Stimulated activated CD4-positive, alpha-beta T cell treated with anti-CD3 and anti-CD28 coated beads, Interleukin-4, amount 100 ng/mL, for 24 hours (primary cell): Measurements from ENCODE around the gene C9orf152.
"Not testable (repeated sequence)": the region's sequence is repeated elsewhere in the genome, so short reads cannot be mapped to it uniquely, and the experiment has no call there.

ENCODE experiments used
- DNase-seq: peaks from one replicate; pipeline ENCODE4 v3.0.0-alpha.2; 2020

Gene C9orf152

GRCh38 chr9:110214090-110214489, 6.1 kb upstream of the C9orf152 start:
- no peak for DNase-seq

DNA sequence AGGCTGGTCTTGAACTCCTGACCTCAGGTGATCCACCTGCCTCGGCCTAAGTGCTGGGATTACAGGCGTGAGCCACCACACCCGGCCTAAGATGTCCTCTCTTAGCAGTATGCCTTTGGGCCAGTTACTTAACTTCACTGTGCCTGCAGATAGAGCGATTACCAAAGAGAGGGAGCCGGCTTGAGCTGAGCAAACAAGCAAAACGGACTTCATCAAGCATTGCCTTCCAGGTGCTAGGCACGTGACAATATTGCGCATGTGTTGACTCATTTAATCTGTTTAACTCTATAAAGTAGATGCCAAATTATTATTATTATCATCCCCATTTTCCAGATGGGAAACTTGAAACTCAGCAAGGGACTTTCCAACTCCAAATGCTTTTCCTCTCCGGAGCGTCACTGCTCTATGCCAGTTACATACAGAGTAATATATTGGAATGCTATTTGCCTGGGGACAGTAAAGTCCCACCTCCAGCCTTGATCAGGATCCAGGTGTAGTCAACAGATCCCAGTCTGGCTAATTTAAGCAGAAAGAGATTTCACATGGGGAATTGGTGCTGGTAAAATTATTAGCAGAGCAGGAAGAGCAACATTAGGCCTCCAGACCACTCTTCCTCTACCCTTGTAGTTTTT, 5.6 kb upstream of the C9orf152 start:
- no peak for DNase-seq

DNA sequence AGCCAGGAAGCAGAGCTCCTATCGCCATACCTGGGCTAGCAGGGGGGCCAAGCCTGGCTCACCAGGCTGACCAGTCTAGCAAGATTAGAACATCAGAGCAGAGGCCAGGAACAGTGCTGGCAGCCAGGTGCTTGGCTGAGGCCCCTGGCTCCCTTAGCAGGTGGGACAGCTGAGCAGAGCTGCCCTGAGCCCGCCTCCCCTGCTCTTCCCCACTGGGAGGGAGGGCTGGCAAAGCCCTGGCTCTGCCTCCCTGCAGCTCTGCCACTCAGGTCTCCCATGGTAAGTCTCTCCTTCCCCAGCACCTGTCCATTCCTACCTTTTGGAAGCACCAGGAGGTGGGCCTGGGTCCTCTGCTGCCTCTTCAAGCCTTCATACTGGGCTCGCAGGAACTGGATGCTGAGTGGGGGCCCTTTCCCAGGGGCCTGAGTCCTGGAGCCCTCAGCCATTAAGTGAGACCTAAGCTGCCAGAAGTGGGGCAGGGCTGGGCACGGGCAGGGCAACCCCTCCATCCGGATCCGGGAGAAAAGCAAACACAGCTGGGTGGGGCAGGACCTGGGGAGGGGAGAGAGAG, 803 bp downstream of the C9orf152 start:
- no peak for DNase-seq

GRCh38 chr9:110206389-110206788, 1.6 kb downstream of the C9orf152 start:
- no peak for DNase-seq

DNA sequence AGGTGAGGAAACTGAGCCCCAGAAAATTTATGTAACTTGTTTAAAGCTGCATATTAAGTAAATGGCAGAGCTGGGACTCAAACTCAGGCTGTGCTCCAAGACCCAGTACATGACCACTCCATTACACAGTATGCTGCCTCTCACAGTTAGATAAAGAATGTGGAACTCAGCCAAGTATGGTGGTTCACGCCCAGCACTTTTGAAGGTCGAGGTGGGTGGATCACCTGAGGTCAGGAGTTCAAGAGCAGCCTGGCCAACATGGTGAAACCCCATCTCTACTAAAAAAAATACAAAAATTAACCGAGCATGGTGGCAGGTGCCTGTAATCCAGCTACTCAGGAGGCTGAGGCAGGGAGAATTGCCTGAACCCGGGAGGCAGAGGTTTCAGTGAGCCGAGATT, 2.3 kb downstream of the C9orf152 start:
- DNase-seq: not testable (repeated sequence)

DNA sequence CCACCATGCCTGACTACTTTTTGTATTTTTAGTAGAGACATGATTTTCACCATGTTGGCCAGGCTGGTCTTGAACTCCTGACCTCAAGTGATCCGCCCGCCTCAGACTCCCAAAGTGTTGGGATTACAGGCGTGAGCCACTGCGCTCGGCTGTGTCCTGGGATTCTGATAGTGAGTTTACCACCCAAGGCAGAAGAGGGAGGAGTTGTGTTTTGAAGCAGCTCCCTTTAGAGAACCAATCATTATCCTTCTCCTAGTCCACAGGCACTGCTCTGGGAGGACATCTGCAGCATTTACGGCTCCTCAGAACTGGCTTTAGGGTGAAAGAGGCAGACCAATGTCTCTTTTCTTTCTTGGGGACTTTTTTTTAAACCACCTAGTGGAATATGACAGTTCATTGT, 5.7 kb downstream of the C9orf152 start:
- DNase-seq: no peak

GRCh38 chr9:110199643-110200042, 8.3 kb downstream of the C9orf152 start:
- no peak for DNase-seq

DNA sequence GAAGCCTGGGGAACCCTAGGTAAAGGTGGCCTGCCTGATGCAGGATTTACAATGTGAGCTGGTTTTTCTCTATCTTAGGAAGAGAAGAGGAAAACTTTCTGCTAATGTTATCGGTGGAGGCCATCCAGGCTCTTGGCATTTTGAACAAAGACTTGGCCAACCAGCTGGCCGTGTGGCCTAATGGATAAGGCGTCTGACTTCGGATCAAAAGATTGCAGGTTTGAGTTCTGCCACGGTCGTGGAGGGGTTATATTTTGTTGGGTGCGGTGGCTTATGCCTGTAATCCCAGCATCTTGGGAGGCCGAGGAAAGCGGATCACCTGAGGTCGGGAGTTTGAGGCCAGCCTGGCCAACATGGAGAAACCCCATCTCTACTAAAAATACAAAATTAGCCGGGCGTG, 9.6 kb downstream of the C9orf152 start:
- DNase-seq: no peak

DNA sequence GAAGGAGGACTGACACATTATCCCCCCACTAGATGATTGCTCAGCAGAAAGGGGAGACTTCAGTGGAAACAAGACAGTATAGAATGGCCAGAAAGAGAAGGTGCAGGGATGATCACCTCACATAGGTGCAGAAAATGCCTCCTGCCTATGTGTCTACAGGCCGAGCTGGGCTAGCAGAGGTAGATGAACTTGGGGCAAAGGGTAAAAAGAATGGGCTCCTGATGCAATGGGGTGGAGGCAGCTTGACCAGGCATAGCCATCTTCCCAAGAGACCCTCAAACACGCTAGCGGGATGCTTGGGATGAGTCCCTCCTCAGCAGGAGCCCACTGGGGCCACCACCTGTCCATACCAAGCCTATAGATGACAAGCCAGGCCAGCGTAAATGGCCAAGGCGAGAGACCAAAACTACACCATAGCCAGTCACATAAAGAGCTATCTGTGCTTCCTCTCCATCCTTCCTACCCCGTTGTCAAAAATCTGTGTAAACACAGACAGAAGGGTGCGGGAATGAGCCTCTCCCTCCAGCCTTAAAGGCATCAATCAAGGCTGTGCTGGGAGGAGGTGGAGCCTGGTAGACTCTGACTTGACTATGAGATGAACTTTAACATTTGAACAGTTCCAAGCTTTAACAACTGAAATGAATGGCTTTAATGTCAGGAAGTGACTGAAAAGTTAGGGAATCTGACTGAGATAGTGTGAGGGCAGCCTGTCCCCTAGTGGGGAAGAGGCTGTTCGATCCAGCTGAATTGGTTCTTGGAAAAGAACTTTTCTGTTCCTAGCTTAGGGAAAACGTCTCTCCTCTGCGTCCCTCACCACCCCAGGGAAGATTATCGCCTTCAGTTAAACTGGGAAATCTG, 10.4 kb downstream of the C9orf152 start:
- DNase-seq: no peak

DNA sequence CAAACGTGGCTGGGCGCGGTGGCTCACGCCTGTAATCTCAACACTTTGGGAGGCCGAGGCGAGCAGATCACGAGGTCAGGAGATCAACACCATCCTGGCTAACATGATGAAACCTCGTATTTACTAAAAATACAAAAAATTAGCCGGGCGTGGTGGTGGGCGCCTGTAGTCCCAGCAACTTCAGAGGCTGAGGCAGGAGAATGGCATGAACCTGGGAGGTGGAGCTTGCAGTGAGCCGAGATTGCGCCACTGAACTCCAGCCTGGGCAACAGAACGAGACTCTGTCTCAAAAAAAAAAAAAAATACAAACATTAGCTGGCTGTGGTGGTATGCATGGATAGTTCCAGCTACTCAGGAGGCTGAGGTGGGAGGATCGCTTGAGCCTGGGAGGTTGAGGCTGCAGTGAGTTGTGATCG, 11.9 kb downstream of the C9orf152 start:
- not testable (repeated sequence) for DNase-seq

- no peak for DNase-seq
Measured at GRCh38 chr9:110192531-110193261, 15.3 kb downstream of the C9orf152 start.

DNA sequence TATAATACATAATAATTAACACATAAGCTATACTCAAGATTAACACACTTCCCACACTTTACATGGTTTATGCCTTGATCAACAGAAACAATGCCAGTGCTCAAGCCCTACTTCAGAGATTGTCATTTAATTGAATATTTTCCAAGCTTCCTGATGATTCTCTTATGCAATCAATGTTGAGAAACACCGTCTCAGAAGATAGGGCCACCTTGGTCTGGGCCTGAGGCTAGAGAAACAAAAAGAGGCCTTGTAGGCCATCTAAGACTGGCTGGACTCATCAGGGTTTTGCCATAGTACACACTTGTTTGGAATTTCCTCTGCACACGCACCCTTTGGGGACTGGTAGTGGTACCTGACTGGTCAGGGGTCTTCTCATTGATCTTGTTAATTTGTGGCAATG, 16.3 kb downstream of the C9orf152 start:
- DNase-seq: no peak

DNA sequence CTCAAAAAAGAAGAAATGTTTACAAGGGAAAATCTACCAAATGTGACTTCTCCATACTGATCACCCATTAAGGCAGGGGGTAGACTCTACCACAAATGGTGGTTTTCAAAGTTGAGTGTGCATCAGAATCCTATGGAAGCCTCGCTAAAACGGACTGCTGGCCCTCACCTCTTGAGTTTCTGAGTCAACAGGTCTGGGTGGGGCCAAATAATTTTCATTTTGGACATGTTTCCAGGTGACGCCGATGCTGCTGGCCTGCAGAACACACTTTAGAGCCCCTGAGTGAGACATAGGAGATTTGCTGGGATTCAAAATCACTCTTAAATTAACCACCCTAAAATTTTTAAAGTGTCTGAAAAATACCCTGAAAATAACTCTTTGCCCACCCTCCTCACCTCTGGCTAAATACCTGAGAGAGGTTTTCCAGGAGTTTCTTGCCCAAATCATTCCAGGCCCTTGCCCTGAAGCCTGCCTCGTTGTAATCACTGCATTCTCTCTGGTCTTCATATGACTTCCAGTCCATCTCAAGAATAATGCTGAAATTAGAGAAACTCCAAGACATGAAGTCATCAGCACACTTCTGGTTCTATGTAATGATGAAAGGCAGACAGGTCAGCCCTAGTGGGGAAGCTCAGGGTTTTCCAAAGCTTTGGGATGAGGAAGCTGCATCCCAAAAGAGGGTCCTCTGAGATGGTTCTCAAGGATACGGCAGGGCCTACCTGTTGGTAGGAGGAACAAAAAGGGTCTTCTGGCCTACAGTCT, 18.2 kb downstream of the C9orf152 start:
- no peak for DNase-seq

- DNase-seq: no peak
Measured at GRCh38 chr9:110188991-110189390, 19.0 kb downstream of the C9orf152 start.

GRCh38 chr9:110188101-110188500, 19.9 kb downstream of the C9orf152 start:
- DNase-seq: no peak

GRCh38 chr9:110187126-110187525, 20.8 kb downstream of the C9orf152 start:
- no peak for DNase-seq

DNA sequence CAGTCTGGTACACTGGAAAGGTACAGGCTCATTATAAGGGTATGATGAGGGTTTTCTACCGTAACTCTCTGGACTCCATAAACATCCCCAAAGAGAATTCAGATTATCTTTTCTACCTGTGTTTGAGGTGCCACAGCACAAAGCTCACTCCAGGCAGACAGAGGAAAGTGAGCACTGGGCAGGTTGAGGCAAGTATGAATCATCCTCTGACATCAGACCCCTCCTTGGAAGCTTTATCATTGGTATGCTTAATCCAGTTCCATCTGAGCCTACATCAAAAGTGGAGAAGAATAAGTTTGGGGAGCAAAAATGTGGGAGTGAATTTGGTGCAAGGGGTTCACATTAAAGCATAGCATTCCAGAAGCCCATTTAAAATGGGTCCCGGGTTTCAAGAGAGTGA, 21.7 kb downstream of the C9orf152 start:
- DNase-seq: no peak

DNA sequence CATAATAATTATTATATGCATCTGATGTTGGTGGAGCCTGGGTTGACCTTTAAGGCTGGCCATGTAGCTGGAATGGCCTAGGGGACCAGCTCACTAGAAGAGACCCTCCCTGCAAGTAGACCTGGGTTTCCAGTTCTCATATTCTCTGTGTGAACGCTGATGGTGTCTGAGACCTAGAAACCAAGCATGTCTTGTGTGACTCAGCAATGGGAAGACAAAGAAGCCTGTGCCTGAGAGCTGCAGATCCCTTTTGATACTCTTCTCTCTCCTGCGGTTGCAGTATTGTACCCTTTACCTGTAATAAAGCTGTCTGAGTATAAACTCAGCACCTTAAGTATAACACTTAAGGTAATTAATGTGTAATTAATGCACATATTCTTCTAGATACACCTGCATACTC, 22.2 kb downstream of the C9orf152 start:
- no peak for DNase-seq

DNA sequence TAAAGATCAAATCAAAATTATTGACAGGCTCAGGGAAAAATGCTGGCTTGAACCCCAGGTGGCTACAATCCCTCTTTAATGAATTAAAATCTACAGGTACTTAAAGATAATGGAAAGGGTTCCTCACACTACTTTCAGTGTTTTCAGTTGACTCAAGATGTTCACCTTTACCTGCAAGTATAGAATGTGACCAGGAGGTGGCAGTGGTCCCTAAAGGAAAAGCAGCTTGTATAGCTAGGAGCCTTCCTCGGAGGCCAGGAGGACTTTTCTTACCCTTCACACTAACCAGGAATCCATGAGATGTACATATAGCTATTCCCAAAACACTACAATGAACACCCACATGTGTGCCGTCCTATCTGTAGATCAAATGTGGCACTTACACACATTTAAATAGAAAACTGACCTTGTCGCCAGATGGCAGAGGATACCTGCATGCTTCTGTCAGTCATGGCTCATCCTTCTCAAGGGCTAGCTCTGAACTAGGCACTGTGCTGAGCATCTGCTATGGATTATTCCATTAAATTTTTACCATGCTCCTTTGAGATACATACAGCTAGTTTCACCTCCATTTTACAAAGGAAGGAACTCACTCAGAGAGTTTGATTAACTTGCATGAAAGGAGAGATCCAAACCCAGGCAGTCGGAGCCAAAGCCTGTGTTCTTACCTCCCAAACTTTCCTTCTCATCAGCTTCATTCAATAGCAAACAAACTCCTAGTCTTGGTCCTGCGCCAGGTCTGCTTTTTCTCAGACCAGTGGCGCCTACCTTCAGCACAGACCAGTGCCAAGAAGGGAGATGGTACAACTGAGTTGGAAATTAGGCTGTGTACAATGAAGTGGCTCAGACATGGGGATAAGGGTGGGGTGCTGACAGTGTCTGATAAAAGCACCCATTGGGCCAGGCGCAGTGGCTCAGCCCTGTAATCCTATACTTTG, 24.5 kb downstream of the C9orf152 start:
- DNase-seq: peak; percentile 61

DNA sequence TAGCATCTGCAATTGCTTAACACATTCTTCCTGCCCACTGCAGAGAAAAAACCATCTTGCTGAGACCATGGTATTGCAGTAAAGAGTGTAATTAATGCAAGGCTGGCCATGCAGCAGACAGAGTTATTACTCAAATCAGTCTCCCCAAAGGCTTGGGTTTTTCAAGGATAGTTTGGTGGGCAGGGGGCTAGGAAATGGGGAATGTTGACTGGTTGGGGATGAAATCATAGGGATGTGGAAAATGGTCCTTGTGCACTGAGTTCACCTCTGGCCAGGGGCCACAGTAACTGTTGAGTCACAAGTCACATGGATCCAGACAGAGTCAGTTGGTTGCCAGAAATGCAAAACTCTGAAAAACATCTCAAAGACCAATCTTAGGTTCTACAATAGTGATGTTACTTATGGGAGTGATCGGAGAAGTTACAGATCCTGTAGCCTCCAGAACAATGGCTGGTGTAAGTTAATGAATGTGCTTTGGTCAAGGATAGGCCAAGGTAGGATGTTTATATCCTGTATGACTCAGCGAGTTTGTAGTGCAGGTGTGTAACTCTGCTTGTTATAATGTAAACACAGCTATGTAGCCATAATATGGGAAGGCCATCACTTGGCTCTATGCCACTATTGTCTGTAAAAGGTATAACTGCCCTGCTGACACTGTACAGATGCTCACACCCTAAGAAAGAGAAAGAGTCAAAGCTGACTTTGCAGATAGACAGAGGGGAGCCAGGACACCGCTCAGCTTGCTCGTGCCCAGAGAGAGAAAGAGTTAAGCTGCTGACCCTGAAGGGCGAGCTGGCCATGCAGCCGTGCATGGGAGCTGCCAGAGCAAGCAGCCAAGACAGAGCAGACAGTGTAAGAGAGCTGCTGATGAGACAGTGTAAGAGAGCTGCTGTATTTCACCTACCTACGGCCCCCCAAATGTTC, 27.2 kb downstream of the C9orf152 start:
- DNase-seq: no peak
